Measurements from ENCODE around the gene SAMD5. TPM values are rescaled to one million over a fixed set of nuclear protein-coding genes. Genes with fewer than 3 reads are reported as not detected.

SAMD5 gene
- polyA plus RNA-seq, 3 donors from 2014 or later: not detected

DNA sequence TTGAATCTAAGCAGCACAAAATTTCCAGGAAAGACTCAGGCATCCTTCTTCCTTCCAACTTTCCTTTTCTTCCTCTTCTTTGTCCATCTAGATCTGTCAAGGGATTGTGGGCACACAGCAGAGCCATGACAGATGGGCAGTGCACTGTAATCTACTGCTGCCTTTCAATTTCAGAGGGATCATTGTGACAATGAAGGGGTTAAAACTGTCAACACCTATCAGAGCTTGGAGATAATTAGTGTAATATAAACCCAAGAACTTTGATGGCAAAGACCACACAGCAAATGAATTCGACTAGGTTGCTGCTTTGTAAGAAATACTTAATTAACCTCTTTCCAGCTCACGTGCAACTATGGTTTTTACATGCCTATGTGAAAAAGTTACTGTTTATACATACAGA lies 55.0 kb downstream of the SAMD5 start:
- Mint-ChIP-seq H3K4me3 (no peak overlapping the region), H3K27ac (no peak overlapping the region), H3K4me1 (no peaks in the 10 kb centered on the region), H3K36me3 (no peaks in the 10 kb centered on the region), H3K27me3 (ENCODE audit: low read depth in 3 of 3) (peaks cover 2 to 5% (median 4%) of the 10 kb centered on the region in 3 donors), H3K9me3 (peaks cover 0 to 5% (median 2%) of the 10 kb centered on the region in 6 donors)
- no peak for DNase-seq

DNA sequence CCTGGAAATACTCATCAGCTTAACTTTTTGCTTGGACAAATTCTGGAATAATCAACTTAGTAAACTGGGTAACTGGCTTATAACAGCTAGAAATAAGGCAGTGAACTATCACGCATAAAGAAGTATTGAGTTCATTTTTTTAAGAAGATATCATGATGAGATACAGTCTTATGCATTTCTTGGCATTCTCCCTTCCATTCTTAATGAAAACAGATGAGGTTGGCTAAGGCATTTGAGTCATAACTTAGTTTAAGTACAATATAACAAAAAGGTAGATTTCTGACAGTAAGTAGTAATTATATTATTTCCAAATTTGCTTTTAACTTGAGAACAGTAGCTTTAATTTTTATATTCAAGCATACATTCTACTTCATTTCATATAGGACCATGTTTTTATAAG lies 56.1 kb downstream of the SAMD5 start:
- H3K4me3 Mint-ChIP-seq: no peak overlapping the region
- peaks cover 0 to 4% (median 1%) of the 10 kb centered on the region in 6 donors for H3K9me3 Mint-ChIP-seq
- H3K4me1 Mint-ChIP-seq: no peaks in the 10 kb centered on the region
- peaks cover 0 to 4% (median under 1%) of the 10 kb centered on the region in 3 donors for H3K27me3 Mint-ChIP-seq (ENCODE audit: low read depth in 3 of 3)
- H3K27ac Mint-ChIP-seq: no peak overlapping the region
- DNase-seq: no peak
- H3K36me3 Mint-ChIP-seq: no peaks in the 10 kb centered on the region

DNA sequence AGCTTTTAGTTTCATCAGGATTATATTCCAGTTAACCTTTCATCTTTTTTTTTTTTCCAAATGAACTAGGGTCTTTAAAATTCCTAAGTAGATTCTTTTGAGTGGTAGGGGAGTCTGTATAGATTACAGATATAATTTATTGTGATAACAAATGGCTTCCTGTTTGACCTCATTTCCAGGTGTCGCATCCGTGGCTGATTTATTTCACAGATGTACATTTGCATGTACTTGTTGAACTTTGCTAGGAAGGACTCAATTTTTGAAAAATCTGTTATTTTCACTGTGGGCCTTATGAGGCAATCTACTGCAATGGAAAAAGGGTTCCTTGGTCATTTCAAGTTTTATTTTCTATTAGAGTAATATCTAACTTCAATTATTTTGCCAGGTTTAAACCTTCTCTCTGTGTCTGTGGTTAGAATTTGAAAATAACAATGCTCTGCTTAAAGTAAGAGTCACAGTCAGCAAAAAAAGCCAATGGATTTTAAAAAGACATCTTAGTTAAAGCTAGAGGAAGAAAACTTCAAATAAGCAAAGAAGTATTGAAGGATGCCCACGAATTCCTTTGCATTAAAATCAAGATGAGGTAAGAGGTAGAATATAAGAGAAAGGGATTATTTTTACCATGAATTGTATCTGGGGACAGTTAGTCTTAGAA lies 57.9 kb downstream of the SAMD5 start:
- no peaks in the 10 kb centered on the region for H3K36me3 Mint-ChIP-seq
- peaks cover 0 to 5% (median 0%) of the 10 kb centered on the region in 3 donors for H3K27me3 Mint-ChIP-seq (ENCODE audit: low read depth in 3 of 3)
- H3K9me3 Mint-ChIP-seq: peaks cover 0 to 4% (median 3%) of the 10 kb centered on the region in 6 donors
- no peak overlapping the region for H3K27ac Mint-ChIP-seq
- no peak for DNase-seq
- H3K4me1 Mint-ChIP-seq: no peaks in the 10 kb centered on the region
- H3K4me3 Mint-ChIP-seq: no peak overlapping the region

DNA sequence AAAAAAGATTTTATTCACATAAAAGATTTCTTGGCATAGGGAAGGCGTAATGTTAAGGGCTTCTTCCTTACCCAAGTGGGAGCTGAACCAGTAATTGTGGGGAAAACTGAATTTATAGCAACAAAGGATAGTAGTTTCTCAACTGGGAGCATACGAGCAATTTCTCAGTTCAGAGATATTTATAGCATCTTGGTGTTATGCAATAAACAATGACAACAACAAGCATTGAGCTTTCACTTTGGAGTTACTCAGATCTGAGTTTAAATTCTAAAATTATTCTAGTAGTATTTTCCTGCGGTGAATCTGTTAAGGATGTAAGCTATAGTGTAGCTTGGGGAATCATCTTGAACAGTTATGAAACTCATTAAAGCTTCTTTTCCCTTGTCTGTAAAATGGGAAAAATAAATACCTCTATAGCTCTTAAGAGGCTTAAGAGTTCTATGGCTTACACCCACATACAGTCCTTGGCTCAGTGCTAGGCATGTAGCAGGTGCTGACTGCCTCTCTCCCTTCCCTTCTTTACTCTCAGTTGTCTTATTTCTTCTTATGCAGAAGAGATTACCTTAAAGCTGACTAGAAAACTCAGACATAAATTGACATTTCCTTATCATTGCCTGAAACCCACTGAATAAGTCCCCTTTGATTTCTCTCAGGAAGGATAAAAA lies 58.8 kb downstream of the SAMD5 start:
- no peaks in the 10 kb centered on the region for H3K36me3 Mint-ChIP-seq
- no peak overlapping the region for H3K4me3 Mint-ChIP-seq
- no peak for DNase-seq
- peaks cover 0 to 5% (median 0%) of the 10 kb centered on the region in 3 donors for H3K27me3 Mint-ChIP-seq (ENCODE audit: low read depth in 3 of 3)
- no peak overlapping the region for H3K27ac Mint-ChIP-seq
- H3K9me3 Mint-ChIP-seq: peaks cover 0 to 4% (median 2%) of the 10 kb centered on the region in 6 donors
- H3K4me1 Mint-ChIP-seq: no peaks in the 10 kb centered on the region

DNA sequence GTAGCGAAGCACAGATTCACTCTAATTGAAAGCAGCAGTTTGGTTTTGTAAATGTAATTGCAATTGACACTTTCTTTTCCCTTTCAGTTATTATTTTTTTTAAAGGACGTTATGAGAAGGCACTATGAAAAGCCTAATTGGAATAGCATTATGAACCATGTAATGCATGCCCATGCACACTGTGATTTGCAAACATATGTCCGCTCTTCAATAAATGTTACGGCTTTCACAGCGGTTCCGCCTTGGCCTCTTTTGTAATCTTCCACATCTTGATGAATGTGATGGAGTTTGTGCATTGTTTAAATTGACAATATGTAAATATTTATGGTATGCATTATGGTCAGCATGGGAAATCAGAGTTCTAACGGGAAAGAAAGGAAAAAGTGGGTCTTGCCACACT lies 61.3 kb downstream of the SAMD5 start:
- no peak overlapping the region for H3K27ac Mint-ChIP-seq

DNA sequence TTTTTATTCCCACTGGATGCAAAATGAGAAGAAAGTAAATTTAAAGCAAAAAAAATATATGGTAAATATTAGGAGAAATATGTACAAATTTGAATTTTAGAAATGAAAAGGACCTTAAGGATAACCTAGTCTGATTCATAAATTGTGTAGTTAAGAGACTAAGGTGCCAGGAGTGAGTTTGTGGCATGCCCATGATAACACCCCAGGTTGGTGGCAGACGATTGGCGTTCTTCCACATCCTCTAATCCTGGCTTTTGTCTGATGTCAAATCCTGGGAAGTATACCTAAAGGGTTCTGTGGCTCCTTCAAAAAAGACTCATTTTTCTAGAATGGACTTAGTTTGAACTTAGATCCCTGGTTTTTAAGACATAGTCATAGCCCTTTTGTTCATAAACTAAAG lies 62.2 kb downstream of the SAMD5 start:
- H3K4me1 Mint-ChIP-seq: no peaks in the 10 kb centered on the region
- peaks cover 0 to 5% (median 2%) of the 10 kb centered on the region in 6 donors for H3K9me3 Mint-ChIP-seq
- no peak overlapping the region for H3K27ac Mint-ChIP-seq
- no peak for DNase-seq
- peaks cover 0 to 2% (median 0%) of the 10 kb centered on the region in 3 donors for H3K27me3 Mint-ChIP-seq (ENCODE audit: low read depth in 3 of 3)
- H3K36me3 Mint-ChIP-seq: peaks cover 0 to 3% (median 0%) of the 10 kb centered on the region in 3 donors
- no peak overlapping the region for H3K4me3 Mint-ChIP-seq

More for the DNA sequence above, 61.3 kb downstream of the SAMD5 start:
- H3K4me1 Mint-ChIP-seq: no peaks in the 10 kb centered on the region
- peaks cover 0 to 5% (median 0%) of the 10 kb centered on the region in 3 donors for H3K27me3 Mint-ChIP-seq (ENCODE audit: low read depth in 3 of 3)
- H3K9me3 Mint-ChIP-seq: peaks cover 0 to 7% (median 3%) of the 10 kb centered on the region in 6 donors
- peaks cover 0 to 3% (median 0%) of the 10 kb centered on the region in 3 donors for H3K36me3 Mint-ChIP-seq
- no peak for DNase-seq
- H3K4me3 Mint-ChIP-seq: no peak overlapping the region

DNA sequence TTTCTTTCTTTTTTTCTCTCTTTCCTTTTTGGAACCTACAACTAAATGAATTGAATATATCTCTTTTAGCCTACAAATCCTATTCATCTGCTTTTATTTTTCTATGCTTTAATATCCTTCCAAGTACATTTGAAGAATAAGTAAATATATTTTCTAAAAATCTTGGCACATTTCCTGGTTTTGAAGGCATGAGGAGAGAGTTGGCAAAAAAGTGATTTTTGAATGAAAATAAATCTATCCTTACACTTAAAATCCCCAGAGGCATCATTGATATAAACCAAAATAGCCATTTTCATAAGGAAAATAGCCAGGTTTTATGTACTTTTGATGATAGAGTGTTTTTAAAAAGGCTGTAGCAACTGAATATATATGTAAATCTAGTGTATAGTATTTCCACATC lies 69.0 kb downstream of the SAMD5 start:
- no peaks in the 10 kb centered on the region for H3K4me1 Mint-ChIP-seq
- peaks cover 0 to 5% (median 3%) of the 10 kb centered on the region in 3 donors for H3K36me3 Mint-ChIP-seq
- H3K9me3 Mint-ChIP-seq: peaks cover 2 to 20% (median 7%) of the 10 kb centered on the region in 6 donors
- DNase-seq: no peak
- no peak overlapping the region for H3K27ac Mint-ChIP-seq
- peaks cover 0 to 3% (median 2%) of the 10 kb centered on the region in 3 donors for H3K27me3 Mint-ChIP-seq (ENCODE audit: low read depth in 3 of 3)
- H3K4me3 Mint-ChIP-seq: no peak overlapping the region

DNA sequence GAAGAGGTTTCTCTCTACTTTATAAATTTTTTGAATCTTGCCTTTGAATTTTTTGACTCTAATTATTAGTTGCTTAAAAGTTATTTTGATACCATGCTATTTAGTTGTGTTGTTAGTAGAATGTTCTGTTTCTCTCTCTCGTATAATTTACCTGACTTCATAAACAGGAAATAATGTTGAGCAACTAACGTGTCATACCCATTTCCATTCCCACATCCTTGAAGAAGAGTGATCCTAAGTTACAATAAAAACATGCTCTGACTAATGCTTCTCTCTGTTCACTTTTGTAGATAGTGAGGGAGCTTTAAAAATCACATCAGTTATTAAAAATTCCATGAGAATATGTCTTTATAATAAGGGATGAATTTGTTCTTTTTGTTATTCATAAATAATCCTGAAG lies 69.7 kb downstream of the SAMD5 start:
- no peaks in the 10 kb centered on the region for H3K4me1 Mint-ChIP-seq
- H3K4me3 Mint-ChIP-seq: no peak overlapping the region
- H3K36me3 Mint-ChIP-seq: peaks cover 0 to 5% (median under 1%) of the 10 kb centered on the region in 3 donors
- peaks cover 0 to 3% (median 2%) of the 10 kb centered on the region in 3 donors for H3K27me3 Mint-ChIP-seq (ENCODE audit: low read depth in 3 of 3)
- no peak overlapping the region for H3K27ac Mint-ChIP-seq
- no peak for DNase-seq
- H3K9me3 Mint-ChIP-seq: peaks cover 2 to 20% (median 7%) of the 10 kb centered on the region in 6 donors

DNA sequence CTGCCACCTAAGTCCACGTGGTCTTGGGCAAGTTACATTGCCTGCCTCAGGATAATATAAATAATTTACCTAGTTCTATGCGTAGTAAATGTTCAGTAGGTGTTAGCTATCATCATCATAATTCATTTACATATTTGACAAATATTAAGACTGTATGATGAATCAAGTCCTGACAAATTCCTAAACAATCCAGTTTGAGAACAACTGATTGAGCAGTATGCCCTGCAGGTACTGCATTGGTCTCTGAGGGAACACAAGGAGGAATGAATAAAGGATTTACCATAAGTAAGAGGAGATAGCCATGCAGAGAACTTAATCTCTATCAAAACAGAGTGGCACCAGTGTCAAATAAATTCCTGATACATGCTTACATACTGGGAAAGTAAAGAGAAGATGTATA lies 70.4 kb downstream of the SAMD5 start:
- no peak for DNase-seq
- no peak overlapping the region for H3K4me3 Mint-ChIP-seq
- H3K27me3 Mint-ChIP-seq (ENCODE audit: low read depth in 3 of 3): peaks cover 0 to 3% (median 2%) of the 10 kb centered on the region in 3 donors
- peaks cover 0 to 5% (median 0%) of the 10 kb centered on the region in 3 donors for H3K36me3 Mint-ChIP-seq
- no peak overlapping the region for H3K27ac Mint-ChIP-seq
- H3K9me3 Mint-ChIP-seq: peaks cover 2 to 20% (median 7%) of the 10 kb centered on the region in 6 donors
- no peaks in the 10 kb centered on the region for H3K4me1 Mint-ChIP-seq

DNA sequence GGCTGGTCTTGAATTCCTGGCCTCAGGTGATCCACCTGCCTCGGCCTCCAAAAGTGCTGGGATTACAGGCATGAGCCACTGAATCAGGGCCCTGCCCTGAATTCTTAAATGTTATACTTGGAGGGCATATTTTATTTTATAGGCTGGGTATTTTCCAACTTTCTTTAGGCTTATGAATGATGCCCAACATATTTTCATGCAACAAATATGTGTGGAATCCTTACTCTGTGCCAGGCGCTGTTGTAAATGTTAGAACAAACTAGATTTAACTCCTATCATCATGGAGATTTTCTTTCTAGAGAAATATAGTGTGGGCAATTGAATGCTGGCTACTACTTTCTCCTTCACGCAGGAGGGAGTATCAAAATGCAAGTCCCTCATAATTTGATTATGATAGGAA lies 71.2 kb downstream of the SAMD5 start:
- H3K27ac Mint-ChIP-seq: no peak overlapping the region
- peaks cover 0 to 5% (median 0%) of the 10 kb centered on the region in 3 donors for H3K36me3 Mint-ChIP-seq
- H3K4me3 Mint-ChIP-seq: no peak overlapping the region
- peaks cover 0 to 3% (median 2%) of the 10 kb centered on the region in 3 donors for H3K27me3 Mint-ChIP-seq (ENCODE audit: low read depth in 3 of 3)
- peaks cover 2 to 17% (median 7%) of the 10 kb centered on the region in 6 donors for H3K9me3 Mint-ChIP-seq
- no peak for DNase-seq
- H3K4me1 Mint-ChIP-seq: no peaks in the 10 kb centered on the region

DNA sequence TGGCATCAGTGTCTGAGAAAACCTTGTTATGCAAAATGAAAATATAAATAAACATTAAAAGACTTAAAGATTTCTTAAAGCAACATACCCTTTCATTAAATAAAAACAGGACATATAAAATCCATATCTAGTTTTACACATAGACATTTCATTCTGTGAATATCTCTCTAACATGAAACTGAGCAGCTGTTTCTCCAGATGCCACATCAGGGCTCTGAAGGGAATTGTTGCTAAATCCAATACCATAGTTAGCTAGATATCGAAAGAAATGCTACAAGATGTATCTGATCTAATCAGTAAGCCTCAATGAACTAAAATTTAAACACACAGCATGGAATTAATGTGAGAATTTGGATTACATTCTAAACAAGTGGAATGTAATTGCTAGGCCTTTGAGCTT lies 74.5 kb downstream of the SAMD5 start:
- peaks cover 0 to 2% (median 2%) of the 10 kb centered on the region in 3 donors for H3K27me3 Mint-ChIP-seq (ENCODE audit: low read depth in 3 of 3)
- peaks cover 0 to 21% (median 6%) of the 10 kb centered on the region in 6 donors for H3K9me3 Mint-ChIP-seq
- no peak for DNase-seq
- no peaks in the 10 kb centered on the region for H3K4me1 Mint-ChIP-seq
- H3K36me3 Mint-ChIP-seq: peaks cover 0 to 5% (median 0%) of the 10 kb centered on the region in 3 donors
- H3K27ac Mint-ChIP-seq: no peak overlapping the region
- no peak overlapping the region for H3K4me3 Mint-ChIP-seq

DNA sequence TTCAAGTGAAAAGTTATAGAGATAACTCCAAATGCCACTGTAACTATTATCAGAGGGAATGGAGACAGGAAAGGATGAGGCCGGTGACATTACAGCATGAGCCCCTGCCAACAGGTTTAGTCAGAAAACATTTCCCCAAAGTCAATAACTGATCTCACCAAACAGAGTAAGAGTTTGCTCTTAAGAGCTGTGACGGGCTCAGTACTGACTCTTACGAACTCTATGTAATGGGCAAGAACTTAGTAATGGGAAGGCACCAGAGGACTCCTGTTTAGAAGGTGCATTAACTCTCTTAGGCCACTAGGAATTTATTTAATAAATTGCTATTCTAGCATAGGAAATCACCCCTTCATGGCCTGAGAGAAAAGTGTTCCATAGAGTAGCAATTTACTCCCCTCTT lies 76.8 kb downstream of the SAMD5 start:
- Mint-ChIP-seq H3K27me3 (ENCODE audit: low read depth in 3 of 3) (peaks cover 0 to 2% (median 2%) of the 10 kb centered on the region in 3 donors), H3K4me1 (no peaks in the 10 kb centered on the region), H3K4me3 (no peak overlapping the region), H3K9me3 (peaks cover 0 to 10% (median 2%) of the 10 kb centered on the region in 6 donors), H3K36me3 (no peaks in the 10 kb centered on the region), H3K27ac (no peak overlapping the region)
- DNase-seq: no peak

DNA sequence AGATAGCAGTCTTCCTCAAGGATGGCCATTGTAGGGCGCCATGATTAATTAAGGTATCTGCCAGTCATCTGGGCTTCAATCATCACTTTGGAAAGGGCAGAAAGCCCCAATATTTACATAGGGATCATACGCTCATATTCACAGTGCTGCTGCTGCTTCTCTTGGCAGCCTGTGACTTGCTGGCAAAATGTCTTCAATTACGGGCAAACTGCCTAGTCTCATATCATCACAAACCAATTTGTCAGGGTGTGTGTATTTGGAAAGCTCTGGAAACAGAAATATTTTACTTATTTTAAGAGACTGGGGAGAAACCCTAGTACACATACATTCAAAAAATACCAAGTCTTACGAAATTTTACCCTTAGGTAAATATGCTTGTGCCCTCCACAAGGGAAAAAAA lies 77.6 kb downstream of the SAMD5 start:
- Mint-ChIP-seq H3K9me3 (peaks cover 0 to 4% (median under 1%) of the 10 kb centered on the region in 6 donors), H3K27ac (no peak overlapping the region), H3K4me3 (no peak overlapping the region), H3K4me1 (no peaks in the 10 kb centered on the region), H3K27me3 (ENCODE audit: low read depth in 3 of 3) (peaks cover 0 to 4% (median 2%) of the 10 kb centered on the region in 3 donors), H3K36me3 (no peaks in the 10 kb centered on the region)
- DNase-seq: no peak

DNA sequence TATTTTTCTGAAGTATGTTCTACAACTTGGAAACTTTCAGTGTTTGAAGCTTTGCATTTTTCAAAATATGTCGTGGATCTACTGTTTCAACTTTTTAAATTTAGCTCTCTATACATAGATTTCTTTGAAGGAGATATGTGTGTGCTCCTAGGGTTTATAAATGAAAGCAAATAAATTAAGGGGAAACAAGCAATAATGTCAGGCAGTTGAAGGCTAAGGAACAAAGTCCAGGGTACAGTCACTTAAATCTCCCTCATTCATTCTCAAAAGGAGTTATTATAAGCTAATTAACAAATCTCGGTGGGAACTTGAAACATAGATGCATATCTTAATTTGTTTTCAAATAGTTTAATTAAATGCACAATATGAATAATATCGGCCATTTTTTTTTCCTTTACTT lies 79.4 kb downstream of the SAMD5 start:
- Mint-ChIP-seq H3K4me1 (no peaks in the 10 kb centered on the region), H3K27ac (no peak overlapping the region), H3K9me3 (peaks cover 0 to 4% (median 0%) of the 10 kb centered on the region in 6 donors), H3K4me3 (no peak overlapping the region), H3K27me3 (ENCODE audit: low read depth in 3 of 3) (peaks cover 0 to 4% (median 0%) of the 10 kb centered on the region in 3 donors), H3K36me3 (no peaks in the 10 kb centered on the region)
- no peak for DNase-seq
